Upper lobe of left lung (tissue), 6 donors: ENCODE results near the gene GSTA2. TPM values are rescaled to one million over a fixed set of nuclear protein-coding genes. Genes with fewer than 3 reads are reported as not detected.
"Not testable (repeated sequence)": the region's sequence is repeated elsewhere in the genome, so short reads cannot be mapped to it uniquely, and the experiment has no call there.

Source experiments
- ATAC-seq, 2 donors: fragments of 200-7000 bp; cut with Tn5 transposase; one replicate each; pipeline ENCODE4 v1.9.1; 2022; ENCODE audit warnings: mild to moderate bottlenecking in 2 of 2, moderate library complexity in 2 of 2; ENCODE audit not compliant: low FRiP score in 2 of 2
- DNase-seq, 2 donors: peaks; one replicate each; pipeline ENCODE4 v3.0.0-alpha.2; 2019 to 2020
- H3K27ac ChIP-seq, 4 donors: fragments of 200-600 bp; sonication (generic); one replicate each; pipeline ENCODE4 v1.5.1; 2016 to 2019
- H3K27me3 ChIP-seq, 4 donors: fragments of 200-600 bp; sonication (generic); one replicate each; pipeline ENCODE4 v1.5.1; 2017 to 2019
- H3K36me3 ChIP-seq, 4 donors: fragments of 200-600 bp; sonication (generic); one replicate each; pipeline ENCODE4 v1.5.1; 2016 to 2019
- H3K4me1 ChIP-seq, 4 donors: fragments of 200-600 bp; sonication (generic); one replicate each; pipeline ENCODE4 v1.5.1; 2018 to 2019
- H3K4me3 ChIP-seq, 4 donors: fragments of 200-600 bp; sonication (generic); one replicate each; pipeline ENCODE4 v1.5.1; 2017 to 2019; ENCODE audit warnings: mild to moderate bottlenecking in 2 of 4, moderate library complexity in 1 of 4
- H3K9me3 ChIP-seq, 4 donors: fragments of 200-600 bp; sonication (generic); one replicate each; pipeline ENCODE4 v1.5.1; 2018 to 2019
- EP300 ChIP-seq, 4 donors: sonication (generic); formaldehyde crosslinking; IDR thresholded peaks; one replicate each; pipeline ENCODE4 v1.5.1; 2017; ENCODE audit warnings: antibody characterized with exemption in 4 of 4, control low read depth in 2 of 4
- POLR2A ChIP-seq, 4 donors: fragments of 450-650 bp; IDR thresholded peaks; one replicate each; pipeline ENCODE4 v1.5.1; 2016 to 2017; ENCODE audit warnings: antibody characterized with exemption in 4 of 4, mild to moderate bottlenecking in 2 of 4
- POLR2AphosphoS5 ChIP-seq, 2 donors: sonication (generic); formaldehyde crosslinking; IDR thresholded peaks; one replicate each; pipeline ENCODE4 v1.5.1; 2017; ENCODE audit warnings: antibody characterized with exemption in 2 of 2
- WGBS, 2 donors: methylation state at CpG; one replicate each; pipeline ENCODE4 v1.1.5; 2017 to 2018; 5-methylcytosine and 5-hydroxymethylcytosine counted together
- total RNA-seq, 6 donors: library from RNA; depleted of rRNA in 4 of 6; stranded (reverse); fragments of >200 nt in 4 of 6; gene quantifications; one replicate each; pipeline versions ENCODE4 v1.1.0 to v1.2.1, GENCODE V29; 2016 to 2021
- TF ChIP-seq, protein P1 (sequence below), 6 experiments: fragments of 450-650 bp in 4 of 6; fragments of 200-600 bp in 2 of 6; sonication (generic) in 2 of 6; IDR thresholded peaks; one replicate each; pipeline ENCODE4 v1.5.1; 2016 to 2019; ENCODE audit warnings: antibody characterized with exemption in 6 of 6
- donor health status: DM: no; HTN: no; CAD: no; lungs with moderate emphysema.
- donor health status: DM: no; HTN: yes; CAD: no; lungs with severe emphysema.

Gene GSTA2
- total RNA-seq, 6 donors from 2014 or later, result 0.40 to 35.8 (median 1.6) TPM; not detected in 2

DNA sequence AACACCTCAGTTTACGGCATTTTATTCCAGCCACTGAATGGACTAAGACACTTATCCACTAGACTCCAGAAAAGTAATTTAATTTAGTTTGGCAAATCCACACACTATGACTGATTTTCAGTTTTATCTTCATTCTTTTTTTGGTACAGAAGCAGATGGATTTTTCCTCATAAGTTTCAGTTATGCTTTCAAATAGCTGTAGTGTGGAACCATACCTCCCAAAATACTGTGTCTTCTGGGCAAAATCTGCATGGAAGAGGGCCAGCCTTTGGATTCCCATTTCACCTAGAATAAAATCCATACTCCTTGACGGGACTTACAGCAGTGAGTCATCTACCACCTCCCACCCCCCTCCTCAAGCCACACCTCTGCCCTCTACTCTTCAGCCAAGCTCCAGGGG lies 43.0 kb downstream of the GSTA2 start:
- 35 to 56% methylated on average over 2 of the region's 2 CpGs for WGBS, 2 donors
- Histone ChIP-seq H3K9me3 (no peaks in the 10 kb centered on the region), H3K4me3 (no peak overlapping the region), H3K27ac (no peak overlapping the region), H3K27me3 (no peaks in the 10 kb centered on the region), H3K4me1 (peaks cover 0 to 9% (median 0%) of the 10 kb centered on the region in 4 donors), H3K36me3 (no peaks in the 10 kb centered on the region)
- TF ChIP-seq POLR2A (IDR thresholded peaks at IDR 0.05) (no peak), POLR2AphosphoS5 (IDR thresholded peaks at IDR 0.05) (no peak), EP300 (IDR thresholded peaks at IDR 0.05) (no peak)
- DNase-seq (no peak), ATAC-seq (no peak)

DNA sequence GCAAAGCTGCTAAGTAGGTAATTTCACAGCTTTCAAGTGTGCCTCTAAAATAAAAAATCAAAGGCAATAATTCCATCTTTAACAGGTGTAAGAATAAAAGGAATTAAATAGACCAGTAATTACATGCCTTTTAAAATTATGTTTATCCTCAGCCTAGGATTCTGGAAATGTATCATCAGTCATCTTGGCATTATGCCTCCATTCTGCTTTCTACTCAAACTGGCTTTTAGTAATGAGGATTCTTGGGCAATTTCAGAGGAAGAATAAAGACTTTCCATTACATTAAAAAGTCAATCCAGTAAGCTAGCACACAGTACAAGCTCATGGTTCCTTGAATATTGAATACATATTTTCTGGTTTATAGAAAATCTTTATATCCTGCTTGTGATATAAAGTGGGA lies 44.7 kb downstream of the GSTA2 start:
- no peaks in the 10 kb centered on the region for H3K9me3 ChIP-seq
- no peak overlapping the region for H3K27ac ChIP-seq
- DNase-seq (no peak), ATAC-seq (no peak)
- H3K4me1 ChIP-seq, result no peaks in the 10 kb centered on the region
- no peak overlapping the region for H3K4me3 ChIP-seq
- no peaks in the 10 kb centered on the region for H3K36me3 ChIP-seq
- H3K27me3 ChIP-seq, result no peaks in the 10 kb centered on the region
- TF ChIP-seq, protein P1, sequence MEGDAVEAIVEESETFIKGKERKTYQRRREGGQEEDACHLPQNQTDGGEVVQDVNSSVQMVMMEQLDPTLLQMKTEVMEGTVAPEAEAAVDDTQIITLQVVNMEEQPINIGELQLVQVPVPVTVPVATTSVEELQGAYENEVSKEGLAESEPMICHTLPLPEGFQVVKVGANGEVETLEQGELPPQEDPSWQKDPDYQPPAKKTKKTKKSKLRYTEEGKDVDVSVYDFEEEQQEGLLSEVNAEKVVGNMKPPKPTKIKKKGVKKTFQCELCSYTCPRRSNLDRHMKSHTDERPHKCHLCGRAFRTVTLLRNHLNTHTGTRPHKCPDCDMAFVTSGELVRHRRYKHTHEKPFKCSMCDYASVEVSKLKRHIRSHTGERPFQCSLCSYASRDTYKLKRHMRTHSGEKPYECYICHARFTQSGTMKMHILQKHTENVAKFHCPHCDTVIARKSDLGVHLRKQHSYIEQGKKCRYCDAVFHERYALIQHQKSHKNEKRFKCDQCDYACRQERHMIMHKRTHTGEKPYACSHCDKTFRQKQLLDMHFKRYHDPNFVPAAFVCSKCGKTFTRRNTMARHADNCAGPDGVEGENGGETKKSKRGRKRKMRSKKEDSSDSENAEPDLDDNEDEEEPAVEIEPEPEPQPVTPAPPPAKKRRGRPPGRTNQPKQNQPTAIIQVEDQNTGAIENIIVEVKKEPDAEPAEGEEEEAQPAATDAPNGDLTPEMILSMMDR (IDR thresholded peaks at IDR 0.05), result no peak
- TF ChIP-seq POLR2AphosphoS5 (IDR thresholded peaks at IDR 0.05) (no peak), EP300 (IDR thresholded peaks at IDR 0.05) (no peak), POLR2A (IDR thresholded peaks at IDR 0.05) (no peak)

DNA sequence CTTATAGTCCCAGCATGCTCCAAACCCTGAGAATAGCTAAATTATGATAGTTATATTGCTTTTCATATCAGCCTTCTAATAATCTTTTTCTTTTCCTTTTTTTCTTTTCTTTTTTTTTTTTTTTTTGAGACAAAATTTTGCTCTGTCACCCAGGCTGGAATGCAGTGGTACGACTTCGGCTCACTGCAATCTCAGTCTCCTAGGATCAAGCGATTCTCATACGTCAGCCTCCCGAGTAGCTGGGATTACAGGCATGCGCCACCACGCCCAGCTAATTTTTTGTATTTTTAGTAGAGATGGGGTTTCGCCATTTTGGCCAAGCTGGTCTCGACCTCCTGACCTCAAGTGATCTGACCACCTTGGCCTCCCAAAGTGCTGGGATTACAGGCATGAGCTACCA lies 48.5 kb downstream of the GSTA2 start:
- H3K9me3 ChIP-seq, H3K36me3 ChIP-seq, H3K27ac ChIP-seq, H3K27me3 ChIP-seq, ATAC-seq, H3K4me3 ChIP-seq, DNase-seq, H3K4me1 ChIP-seq: not testable (repeated sequence)
- 85 to 88% methylated on average over 9 of the region's 9 CpGs for WGBS, 2 donors

DNA sequence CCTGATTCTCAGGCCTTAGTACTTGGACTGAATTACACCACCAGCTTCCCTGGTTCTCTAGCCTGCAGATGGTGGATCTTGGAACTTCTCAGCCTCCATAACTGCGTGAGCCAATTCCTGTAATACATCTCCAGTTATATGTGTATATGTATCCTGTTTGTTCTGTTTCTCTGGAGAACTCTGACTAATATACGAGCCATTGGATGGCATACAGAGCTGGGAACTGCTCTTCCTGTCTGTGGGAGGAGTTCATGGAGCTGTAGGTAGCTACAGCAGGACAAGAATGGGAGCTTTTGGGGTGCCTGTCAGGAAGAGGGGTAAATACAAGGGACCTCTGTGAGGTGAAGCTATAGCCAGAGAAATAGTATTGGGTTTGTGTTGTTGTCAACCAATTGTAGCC lies 51.1 kb downstream of the GSTA2 start:
- Histone ChIP-seq H3K27me3 (no peaks in the 10 kb centered on the region), H3K4me3 (no peak overlapping the region), H3K36me3 (no peaks in the 10 kb centered on the region), H3K9me3 (peaks cover 0 to 6% (median 0%) of the 10 kb centered on the region in 4 donors), H3K4me1 (no peaks in the 10 kb centered on the region), H3K27ac (no peak overlapping the region)
- 65 to 79% methylated on average over 2 of the region's 2 CpGs for WGBS, 2 donors
- ATAC-seq, result no peak
- no peak for DNase-seq
- no peak for TF ChIP-seq EP300 (IDR thresholded peaks at IDR 0.05)
- no peak for TF ChIP-seq POLR2A (IDR thresholded peaks at IDR 0.05)

DNA sequence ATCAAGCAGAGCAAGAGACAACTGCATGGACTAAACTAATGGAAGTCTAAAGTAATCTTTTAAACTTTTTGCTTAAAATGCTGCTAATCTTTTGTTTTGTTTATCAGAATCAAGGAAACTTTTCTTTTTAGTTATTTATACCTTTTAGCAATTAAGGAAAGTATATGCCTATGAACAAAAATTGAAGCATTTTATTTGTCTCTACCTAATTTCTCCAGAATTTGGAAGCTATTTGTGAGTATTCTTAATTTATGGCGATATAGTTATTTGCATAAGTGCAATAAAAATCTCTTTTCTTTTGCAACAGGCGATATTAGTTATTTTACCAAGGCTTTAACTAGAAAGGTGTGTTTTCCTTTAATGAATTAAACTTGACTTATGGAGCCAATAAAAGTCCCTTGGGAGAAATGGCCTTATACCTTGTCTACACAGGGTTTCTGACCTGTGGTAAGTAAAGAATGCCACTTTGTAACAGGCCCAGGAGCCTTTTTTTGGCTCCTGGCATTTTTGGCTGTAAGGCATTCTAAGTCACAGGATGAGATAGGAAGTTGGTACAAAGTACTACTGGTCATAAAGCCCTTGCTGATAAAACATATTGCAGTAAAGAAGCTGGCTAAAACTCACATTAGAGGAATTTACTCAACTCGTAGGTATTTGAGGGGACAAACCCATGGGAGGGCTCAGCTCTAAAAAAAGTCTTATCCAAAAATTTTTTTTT lies 55.2 kb downstream of the GSTA2 start:
- Histone ChIP-seq H3K27me3 (no peaks in the 10 kb centered on the region), H3K4me3 (no peak overlapping the region), H3K36me3 (no peaks in the 10 kb centered on the region), H3K9me3 (peaks cover 0 to 6% (median 0%) of the 10 kb centered on the region in 4 donors), H3K4me1 (no peaks in the 10 kb centered on the region), H3K27ac (no peak overlapping the region)
- TF ChIP-seq EP300 (IDR thresholded peaks at IDR 0.05) (no peak), POLR2AphosphoS5 (IDR thresholded peaks at IDR 0.05) (no peak), POLR2A (IDR thresholded peaks at IDR 0.05) (no peak)
- TF ChIP-seq, protein P1 (IDR thresholded peaks at IDR 0.05), result no peak
- WGBS, 2 donors, result 87 to 93% methylated on average over 3 of the region's 3 CpGs
- ATAC-seq (no peak), DNase-seq (no peak)

DNA sequence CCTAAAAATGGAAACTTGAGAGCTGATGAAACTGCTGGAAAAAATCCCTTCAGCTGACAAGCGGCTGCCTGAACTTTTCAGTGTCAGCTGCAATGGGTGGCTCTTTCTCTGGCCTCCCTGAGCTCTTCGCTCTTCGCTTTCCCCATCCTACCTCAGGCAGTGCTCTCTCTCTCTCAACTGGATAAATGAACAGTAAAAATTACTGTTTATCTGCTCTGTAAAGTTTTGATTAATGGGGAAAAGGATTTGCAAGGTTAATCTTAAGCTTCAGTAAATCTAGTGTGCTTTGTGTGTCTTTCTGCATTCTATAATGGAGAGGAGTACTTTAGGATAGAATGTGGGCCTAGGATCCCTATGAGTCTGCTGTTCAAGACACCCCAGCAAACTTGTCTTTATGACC lies 57.3 kb downstream of the GSTA2 start:
- no peak for TF ChIP-seq EP300 (IDR thresholded peaks at IDR 0.05)
- no peak for TF ChIP-seq POLR2A (IDR thresholded peaks at IDR 0.05)
- no peak for TF ChIP-seq POLR2AphosphoS5 (IDR thresholded peaks at IDR 0.05)
- TF ChIP-seq, protein P1 (IDR thresholded peaks at IDR 0.05), result no peak
- Histone ChIP-seq H3K27ac (no peak overlapping the region), H3K4me1 (no peaks in the 10 kb centered on the region), H3K9me3 (peaks cover 0 to 6% (median 0%) of the 10 kb centered on the region in 4 donors), H3K27me3 (no peaks in the 10 kb centered on the region), H3K4me3 (no peak overlapping the region), H3K36me3 (no peaks in the 10 kb centered on the region)
- DNase-seq (no peak), ATAC-seq (no peak)
- 94 to 96% methylated on average over 3 of the region's 3 CpGs for WGBS, 2 donors

DNA sequence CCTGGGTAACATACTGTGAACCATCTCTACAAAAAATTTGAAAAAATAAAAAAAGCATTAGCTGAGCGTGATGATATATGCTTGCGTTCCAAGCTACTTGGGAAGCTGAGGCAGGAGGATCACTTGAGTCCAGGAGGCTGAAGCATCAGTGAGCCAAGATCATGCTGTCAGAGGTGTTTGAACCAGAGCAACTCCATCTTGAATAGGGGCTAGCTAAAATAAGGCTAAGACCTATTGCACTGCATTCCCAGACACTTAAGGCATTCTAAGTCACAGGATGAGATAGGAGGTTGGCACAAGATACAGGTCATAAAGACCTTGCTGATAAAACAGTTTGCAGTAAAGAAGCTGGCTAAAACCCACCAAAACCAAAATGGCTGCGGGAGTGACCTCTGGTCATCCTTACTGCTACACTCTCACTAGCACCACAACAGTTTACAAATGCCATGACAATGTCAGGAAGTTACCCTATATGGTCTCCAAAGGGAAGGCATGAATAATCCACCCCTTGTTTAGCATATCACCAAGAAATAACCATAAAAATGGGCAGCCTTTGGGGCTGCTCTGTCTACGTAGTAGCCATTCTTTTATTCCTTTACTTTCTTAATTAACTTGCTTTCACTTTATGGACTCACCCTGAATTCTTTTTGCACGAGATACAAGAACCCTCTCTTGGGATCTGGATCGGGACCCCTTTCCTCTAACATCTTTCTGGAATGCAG lies 58.3 kb downstream of the GSTA2 start:
- not testable (repeated sequence) for H3K4me3 ChIP-seq

More for the DNA sequence above, 58.3 kb downstream of the GSTA2 start:
- not testable (repeated sequence) for DNase-seq, ATAC-seq, H3K36me3 ChIP-seq, H3K27me3 ChIP-seq, H3K27ac ChIP-seq, H3K9me3 ChIP-seq, H3K4me1 ChIP-seq
- 86 to 92% methylated on average over 6 of the region's 6 CpGs for WGBS, 2 donors
